GM12878 (cell line): Measurements from ENCODE around the gene CCDC170. TPM values are rescaled to one million over a fixed set of nuclear protein-coding genes. Genes with fewer than 3 reads are reported as not detected.

ENCODE experiments used
- ATAC-seq: fragments of 200-7000 bp; cut with Tn5 transposase; 3 replicates; pipeline ENCODE4 v1.9.1; 2020; ENCODE audit warnings: mild to moderate bottlenecking, moderate library complexity
- BruUV-seq: library from RNA; stranded (reverse); fragments of 400-500 nt; replicated peaks from 2 replicates; lab custom pipeline; 2021; lab: Mats Ljungman, UMichigan
- CTCF ChIA-PET: fragments of 300-600 bp; sonication (Branson Sonifier 250); formaldehyde crosslinking; extraction: SDS; loops from one replicate; lab custom pipeline; 2021; ENCODE audit warnings: inconsistent platforms; lab: Yijun Ruan, JAX
- POLR2A ChIA-PET: fragments of 350-600 bp; formaldehyde crosslinking; extraction: SDS; loops from one replicate; lab custom pipeline; 2021; ENCODE audit warnings: inconsistent platforms; lab: Charles Lee
- RAD21 ChIA-PET: fragments of 300-600 bp; sonication (Branson Sonifier 250); formaldehyde crosslinking; loops from one replicate; lab custom pipeline; 2023; ENCODE audit warnings: antibody characterized with exemption; ENCODE audit not compliant: unreplicated experiment; lab: Charles Lee
- SMC1A ChIA-PET: fragments of 300-600 bp; sonication (Branson Sonifier 250); formaldehyde crosslinking; loops from one replicate; lab custom pipeline; 2023; ENCODE audit not compliant: unreplicated experiment, uncharacterized antibody; lab: Charles Lee
- DNase-seq: peaks from one replicate; pipeline ENCODE4 v3.0.0-alpha.2; 2011; ENCODE audit warnings: low read depth, low spot score
- FAIRE-seq: peaks from 3 replicates; lab custom pipeline; 2011; peaks lifted over from hg19 to GRCh38; lab: Jason Lieb, UNC
- H2AFZ ChIP-seq: 2 replicates; pipeline ENCODE4 v1.6.0; 2011; ENCODE audit warnings: low read depth, low read length, control low read depth; ENCODE audit not compliant: control insufficient read depth
- H3K27ac ChIP-seq: 2 replicates; pipeline ENCODE4 v1.5.1; 2011; ENCODE audit warnings: control low read depth; ENCODE audit not compliant: control insufficient read depth, insufficient read depth
- H3K27me3 ChIP-seq, 2 experiments: replicated peaks in 1 of 2; 2 replicates each; pipeline versions ENCODE4 v1.6.0 to v1.6.1; 2011; ENCODE audit warnings: low read length in 1 of 2; ENCODE audit not compliant: control insufficient read depth in 2 of 2, insufficient read depth in 2 of 2
- H3K36me3 ChIP-seq, 2 experiments: 2 replicates each; pipeline ENCODE4 v1.5.1; 2011; ENCODE audit warnings: low read length in 1 of 2; ENCODE audit not compliant: control insufficient read depth in 2 of 2, insufficient read depth in 2 of 2
- H3K4me1 ChIP-seq: 2 replicates; pipeline ENCODE4 v1.6.1; 2011; ENCODE audit warnings: mild to moderate bottlenecking, low read length, moderate library complexity, mixed read lengths; ENCODE audit not compliant: control insufficient read depth, insufficient read depth
- H3K4me2 ChIP-seq: 2 replicates; pipeline ENCODE4 v1.6.0; 2011; ENCODE audit warnings: control low read depth; ENCODE audit not compliant: control insufficient read depth, insufficient read depth
- H3K4me3 ChIP-seq: fragments of 200-600 bp; sonication (generic); 2 replicates; pipeline ENCODE4 v1.5.1; 2016
- H3K79me2 ChIP-seq: 2 replicates; pipeline ENCODE4 v1.6.0; 2011; ENCODE audit warnings: low read length; ENCODE audit not compliant: control insufficient read depth, insufficient read depth
- H3K9ac ChIP-seq: 2 replicates; pipeline ENCODE4 v1.8.0; 2011; ENCODE audit warnings: low read length, control low read depth, mixed read lengths; ENCODE audit not compliant: control insufficient read depth, insufficient read depth
- H3K9me3 ChIP-seq: replicated peaks from 3 replicates; pipeline ENCODE4 v1.5.1; 2011; ENCODE audit warnings: mild to moderate bottlenecking, low read length; ENCODE audit not compliant: control insufficient read depth, insufficient read depth
- H4K20me1 ChIP-seq: 2 replicates; pipeline ENCODE4 v1.6.0; 2011; ENCODE audit not compliant: control insufficient read depth, insufficient read depth
- E2F8 ChIP-seq: fragments of 450-650 bp; IDR thresholded peaks from 2 replicates; pipeline ENCODE4 v1.6.1; 2018; ENCODE audit warnings: mild to moderate bottlenecking, low read depth, moderate library complexity; ENCODE audit not compliant: partially characterized antibody
- ELK1 ChIP-seq: IDR thresholded peaks from 2 replicates; pipeline ENCODE4 v1.6.1; 2012; ENCODE audit warnings: low read depth, low read length, improper control_type of control experiment
- GABPA ChIP-seq: IDR thresholded peaks from 2 replicates; pipeline ENCODE4 v1.6.1; 2014; ENCODE audit warnings: antibody characterized with exemption, low read depth, mild to moderate bottlenecking, inconsistent platforms
- MAX ChIP-seq: IDR thresholded peaks from 2 replicates; pipeline ENCODE4 v1.6.1; 2012; ENCODE audit warnings: low read depth, low read length, improper control_type of control experiment
- PAX8 ChIP-seq: fragments of 450-650 bp; IDR thresholded peaks from 2 replicates; pipeline ENCODE4 v1.6.1; 2017; ENCODE audit warnings: mild to moderate bottlenecking, moderate library complexity
- PML ChIP-seq: IDR thresholded peaks from 2 replicates; pipeline ENCODE4 v1.6.1; 2012; ENCODE audit warnings: low read length, inconsistent platforms
- POLR2AphosphoS2 ChIP-seq: IDR thresholded peaks from 2 replicates; pipeline ENCODE4 v1.6.1; 2011; ENCODE audit warnings: low read depth, mild to moderate bottlenecking, low read length, improper control_type of control experiment, moderate library complexity
- POLR2AphosphoS5 ChIP-seq: IDR thresholded peaks from 2 replicates; pipeline ENCODE4 v1.6.1; 2011; ENCODE audit warnings: mild to moderate bottlenecking, low read length, inconsistent platforms
- RBBP5 ChIP-seq: fragments of 200-600 bp; sonication (generic); conservative IDR thresholded peaks from 2 replicates; pipeline ENCODE4 v1.6.1; 2016
- ZBED1 ChIP-seq: IDR thresholded peaks from 2 replicates; pipeline ENCODE4 v1.6.1; 2016; ENCODE audit warnings: borderline replicate concordance
- ZNF622 ChIP-seq: fragments of 450-650 bp; IDR thresholded peaks from 2 replicates; pipeline ENCODE4 v1.6.1; 2017; ENCODE audit warnings: mild to moderate bottlenecking, inconsistent platforms
- WGBS: methylation state at CpG from one replicate; pipeline ENCODE4 v1.1.6; 2016; ENCODE audit warnings: low lambda C conversion rate; ENCODE audit not compliant: insufficient replicate concordance, insufficient coverage; ENCODE audit errors: missing lambda C conversion rate; 5-methylcytosine and 5-hydroxymethylcytosine counted together
- in situ Hi-C: fragments of 300-500 bp; cut with MboI; formaldehyde crosslinking; loops from 9 replicates; pipeline ENCODE4 v1.14.3; 2018; ENCODE audit warnings: mixed read lengths
- intact Hi-C: fragments of 100-400 bp; cut with micrococcal nuclease; formaldehyde crosslinking; loops from one replicate; pipeline ENCODE4 v1.14.2; 2022; ENCODE audit not compliant: unreplicated experiment
- polyA plus RNA-seq, 11 experiments: library from polyadenylated mRNA; depleted of rRNA in 4 of 11; unstranded in 6 of 11; stranded (reverse) in 5 of 11; fragments of >200 nt; fragmentation: Nextera tagmentation in 4 of 11; fragmentation: Illumina TruSeq in 1 of 11; extraction: Ambion mirVana in 4 of 11; extraction: Trizol in 1 of 11; gene quantifications; 1 replicate in 1 of 11; 2 replicates in 10 of 11; pipeline versions ENCODE4 v1.2.1 to v1.2.3, GENCODE V29; 2011 to 2016; ENCODE audit warnings: inconsistent platforms in 2 of 11, missing spikeins in 2 of 11, low read depth in 1 of 11
- total RNA-seq, 4 experiments: library from RNA; depleted of rRNA in 3 of 4; stranded (reverse); fragments of >200 nt in 3 of 4; fragmentation: Illumina TruSeq in 1 of 4; extraction: Trizol in 1 of 4; gene quantifications; 2 replicates each; pipeline versions ENCODE4 v1.2.1 to v1.2.3, GENCODE V29; 2013 to 2021
- TF ChIP-seq, protein P1 (sequence below): IDR thresholded peaks from 2 replicates; pipeline ENCODE4 v1.6.1; 2011; ENCODE audit warnings: mild to moderate bottlenecking, low read depth, low read length, moderate library complexity; ENCODE audit not compliant: insufficient replicate concordance

CCDC170 gene
- total and polyA plus RNA-seq, 10 of the 15 experiments (the other 5 are each of a cell fraction or from before 2014, with no cell fraction given) = not detected

DNA sequence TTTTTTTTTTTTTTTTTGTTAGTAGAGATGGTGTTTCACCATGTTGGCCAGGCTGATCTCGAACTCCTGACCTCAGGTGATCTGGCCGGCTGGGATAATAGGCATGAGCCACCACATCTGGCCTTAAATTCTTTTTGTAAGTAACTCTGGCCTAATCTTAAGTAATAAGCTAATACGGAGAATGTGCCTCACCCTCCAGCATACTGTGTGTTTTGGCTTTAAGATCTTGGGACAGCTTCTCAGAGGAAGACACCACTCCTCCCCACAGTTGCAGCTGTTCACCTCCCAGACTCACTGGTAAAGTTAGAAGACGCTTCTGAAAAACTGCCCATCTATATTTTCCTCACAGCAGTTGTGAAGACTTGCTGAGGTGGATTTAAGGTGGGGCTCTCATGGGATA lies 120.8 kb downstream of the CCDC170 start:
- H3K4me3 ChIP-seq = no peak overlapping the region
- no peaks in the 10 kb centered on the region for H3K9me3 ChIP-seq
- in situ Hi-C loops (no loop called here), intact Hi-C loops (no loop called here)
- TF ChIP-seq GABPA = no peak
- TF ChIP-seq PML = no peak
- no peak for TF ChIP-seq ELK1
- no peak for TF ChIP-seq MAX
- no peak for TF ChIP-seq ZBED1
- TF ChIP-seq RBBP5 = no peak
- no peak for TF ChIP-seq PAX8
- TF ChIP-seq POLR2AphosphoS2 = no peak
- no peak for TF ChIP-seq POLR2AphosphoS5
- TF ChIP-seq, protein P1, sequence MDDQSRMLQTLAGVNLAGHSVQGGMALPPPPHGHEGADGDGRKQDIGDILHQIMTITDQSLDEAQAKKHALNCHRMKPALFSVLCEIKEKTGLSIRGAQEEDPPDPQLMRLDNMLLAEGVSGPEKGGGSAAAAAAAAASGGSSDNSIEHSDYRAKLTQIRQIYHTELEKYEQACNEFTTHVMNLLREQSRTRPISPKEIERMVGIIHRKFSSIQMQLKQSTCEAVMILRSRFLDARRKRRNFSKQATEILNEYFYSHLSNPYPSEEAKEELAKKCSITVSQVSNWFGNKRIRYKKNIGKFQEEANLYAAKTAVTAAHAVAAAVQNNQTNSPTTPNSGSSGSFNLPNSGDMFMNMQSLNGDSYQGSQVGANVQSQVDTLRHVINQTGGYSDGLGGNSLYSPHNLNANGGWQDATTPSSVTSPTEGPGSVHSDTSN = no peak
- no peak for TF ChIP-seq E2F8
- no peak for TF ChIP-seq ZNF622
- no TSS peak for BruUV-seq
- WGBS = 30% methylated on average over 4 of the region's 4 CpGs
- SMC1A ChIA-PET = no interaction called here
- no peak overlapping the region for H3K4me2 ChIP-seq
- no peaks in the 10 kb centered on the region for H3K4me1 ChIP-seq
- RAD21 ChIA-PET = no interaction called here
- CTCF ChIA-PET = interaction anchor here (1.5 kb wide), 1 partner anchor 16 kb away, joined by 3 read pairs; no protein-coding TSS in a partner anchor
- no peak overlapping the region for H2AFZ ChIP-seq
- DNase-seq (no peak), ATAC-seq (no peak), FAIRE-seq (no peak)
- no peaks in the 10 kb centered on the region for H3K79me2 ChIP-seq
- no peaks in the 10 kb centered on the region for H3K36me3 ChIP-seq
- no peaks in the 10 kb centered on the region for H4K20me1 ChIP-seq
- POLR2A ChIA-PET = no interaction called here
- H3K27ac ChIP-seq = no peak overlapping the region
- no peaks in the 10 kb centered on the region for H3K27me3 ChIP-seq
- no peak overlapping the region for H3K9ac ChIP-seq
